Astrocyte of the cerebellum (primary cell): Measurements from ENCODE around the gene PODN.

ENCODE experiments used
- DNase-seq: peaks from one replicate; pipeline ENCODE4 v3.0.0-alpha.2; 2011; ENCODE audit warnings: low read depth
- H3K4me3 ChIP-seq: 2 replicates; pipeline ENCODE4 v1.5.1; 2011; ENCODE audit warnings: mild to moderate bottlenecking, low read depth, low read length, moderate library complexity
- CTCF ChIP-seq: IDR thresholded peaks from 2 replicates; pipeline ENCODE4 v1.5.1; 2012; ENCODE audit warnings: low read length, low read depth, moderate library complexity, mild to moderate bottlenecking; ENCODE audit errors: missing control alignments
- in situ Hi-C: cut with HindIII; loops from 2 replicates; pipeline ENCODE4 v1.10.0; 2017; ENCODE audit warnings: low sequenced_read_pairs

Gene PODN

GRCh38 chr1:53080769-53081168 lies 18.8 kb downstream of the PODN start:
- no peak overlapping the region for H3K4me3 ChIP-seq
- in situ Hi-C loops = no loop called here

GRCh38 chr1:53081384-53082066 lies 19.5 kb downstream of the PODN start:
- TF ChIP-seq CTCF = no peak
- DNase-seq = no peak

More at GRCh38 chr1:53080769-53081168, 18.8 kb downstream of the PODN start:
- no peak for TF ChIP-seq CTCF
- DNase-seq = no peak

GRCh38 chr1:53082826-53083455 lies 20.9 kb downstream of the PODN start:
- in situ Hi-C loops = no loop called here
- DNase-seq = no peak
- no peak overlapping the region for H3K4me3 ChIP-seq
- TF ChIP-seq CTCF = no peak

More at GRCh38 chr1:53081384-53082066, 19.5 kb downstream of the PODN start:
- in situ Hi-C loops = no loop called here
- no peak overlapping the region for H3K4me3 ChIP-seq

GRCh38 chr1:53083636-53084588 lies 21.9 kb downstream of the PODN start:
- in situ Hi-C loops = no loop called here
- TF ChIP-seq CTCF = no peak
- H3K4me3 ChIP-seq = no peak overlapping the region
- no peak for DNase-seq

GRCh38 chr1:53084589-53084971 lies 22.6 kb downstream of the PODN start:
- no peak for TF ChIP-seq CTCF
- no peak for DNase-seq
- in situ Hi-C loops = no loop called here
- H3K4me3 ChIP-seq = no peak overlapping the region

- in situ Hi-C loops = no loop called here
- H3K4me3 ChIP-seq = no peak overlapping the region
- DNase-seq = no peak
- no peak for TF ChIP-seq CTCF
Measured at GRCh38 chr1:53085405-53085804, 23.4 kb downstream of the PODN start.
